ENCODE results near the gene IPPK. TPM values are rescaled to one million over a fixed set of nuclear protein-coding genes. Genes with fewer than 3 reads are reported as not detected.
"Not testable (repeated sequence)": the region's sequence is repeated elsewhere in the genome, so short reads cannot be mapped to it uniquely, and the experiment has no call there.

IPPK gene
- total RNA-seq, 1 donor from 2014 or later, result 7.3 TPM

- Histone ChIP-seq H3K27me3 (ENCODE audit: low read depth) (no peaks in the 10 kb centered on the region), H3K36me3 (no peaks in the 10 kb centered on the region), H3K4me3 (no peak overlapping the region), H3K4me1 (peaks cover 27% of the 10 kb centered on the region), H3K27ac (no peak overlapping the region), H3K9me3 (no peaks in the 10 kb centered on the region)
- ATAC-seq (peak; percentile 78 to 83), DNase-seq (no peak)
- intact Hi-C loops (cut with DNase I), result no loop called here
- no peak for TF ChIP-seq CTCF (IDR thresholded peaks at IDR 0.05)
Observed at GRCh38 chr9:92590377-92590776, 79.6 kb downstream of the IPPK start.

GRCh38 chr9:92589923-92590322, 80.0 kb downstream of the IPPK start:
- H3K4me1 ChIP-seq, result peaks cover 27% of the 10 kb centered on the region
- DNase-seq (no peak), ATAC-seq (no peak)
- no peaks in the 10 kb centered on the region for H3K36me3 ChIP-seq
- no peaks in the 10 kb centered on the region for H3K27me3 ChIP-seq (ENCODE audit: low read depth)
- peak overlapping the region; percentile 1 for H3K27ac ChIP-seq
- no peaks in the 10 kb centered on the region for H3K9me3 ChIP-seq
- intact Hi-C loops (cut with DNase I), result no loop called here
- no peak for TF ChIP-seq CTCF (IDR thresholded peaks at IDR 0.05)
- H3K4me3 ChIP-seq, result no peak overlapping the region

GRCh38 chr9:92576175-92576574, 93.8 kb downstream of the IPPK start:
- no peaks in the 10 kb centered on the region for H3K27me3 ChIP-seq (ENCODE audit: low read depth)
- H3K4me3 ChIP-seq, result no peak overlapping the region
- ATAC-seq, result no peak
- intact Hi-C loops (cut with DNase I), result no loop called here
- no peak for DNase-seq
- TF ChIP-seq CTCF (IDR thresholded peaks at IDR 0.05), result no peak
- H3K9me3 ChIP-seq, result no peaks in the 10 kb centered on the region
- no peaks in the 10 kb centered on the region for H3K36me3 ChIP-seq
- H3K4me1 ChIP-seq, result no peaks in the 10 kb centered on the region
- H3K27ac ChIP-seq, result no peak overlapping the region

- intact Hi-C loops (cut with DNase I); H3K27ac ChIP-seq; DNase-seq; H3K27me3 ChIP-seq (ENCODE audit: low read depth); H3K4me3 ChIP-seq; H3K4me1 ChIP-seq; ATAC-seq; H3K36me3 ChIP-seq; H3K9me3 ChIP-seq: not testable (repeated sequence)
Observed at GRCh38 chr9:92573612-92574011, 96.3 kb downstream of the IPPK start.

GRCh38 chr9:92571871-92572270, 98.1 kb downstream of the IPPK start:
- H3K36me3 ChIP-seq; H3K4me1 ChIP-seq; H3K27ac ChIP-seq; H3K4me3 ChIP-seq; ATAC-seq; DNase-seq; H3K27me3 ChIP-seq (ENCODE audit: low read depth); intact Hi-C loops (cut with DNase I); H3K9me3 ChIP-seq: not testable (repeated sequence)

- no peaks in the 10 kb centered on the region for H3K4me1 ChIP-seq
- H3K27me3 ChIP-seq (ENCODE audit: low read depth), result no peaks in the 10 kb centered on the region
- intact Hi-C loops (cut with DNase I), result no loop called here
- no peak for ATAC-seq
- H3K27ac ChIP-seq, result no peak overlapping the region
- no peak for DNase-seq
- H3K9me3 ChIP-seq, result peaks cover 4% of the 10 kb centered on the region
- H3K4me3 ChIP-seq, result no peak overlapping the region
- TF ChIP-seq CTCF (IDR thresholded peaks at IDR 0.05), result no peak
- no peaks in the 10 kb centered on the region for H3K36me3 ChIP-seq
Observed at GRCh38 chr9:92564982-92565381, 104.9 kb downstream of the IPPK start.

GRCh38 chr9:92564504-92564903, 105.4 kb downstream of the IPPK start:
- ATAC-seq (no peak), DNase-seq (no peak)
- Histone ChIP-seq H3K4me3 (no peak overlapping the region), H3K9me3 (peaks cover 4% of the 10 kb centered on the region), H3K27me3 (ENCODE audit: low read depth) (no peaks in the 10 kb centered on the region), H3K27ac (no peak overlapping the region), H3K4me1 (no peaks in the 10 kb centered on the region), H3K36me3 (no peaks in the 10 kb centered on the region)
- intact Hi-C loops (cut with DNase I), result no loop called here
- no peak for TF ChIP-seq CTCF (IDR thresholded peaks at IDR 0.05)

Data from lower lobe of right lung (tissue), 2 donors.